GM12878 (cell line): ENCODE results near the gene ANP32E.

Experiments
- BACH1 ChIP-seq: fragments of 450-650 bp; IDR thresholded peaks from 2 replicates; pipeline ENCODE4 v1.6.1; 2017; ENCODE audit warnings: mild to moderate bottlenecking, borderline replicate concordance
- BRCA1 ChIP-seq: IDR thresholded peaks from 2 replicates; pipeline ENCODE4 v1.6.1; 2011; ENCODE audit warnings: low read depth, low read length, improper control_type of control experiment
- CREB1 ChIP-seq: IDR thresholded peaks from 2 replicates; pipeline ENCODE4 v1.6.1; 2012; ENCODE audit warnings: low read depth, mild to moderate bottlenecking, inconsistent platforms
- CTCF ChIP-seq, 3 experiments: IDR thresholded peaks in 2 of 3; conservative IDR thresholded peaks in 1 of 3; 2 replicates each; pipeline ENCODE4 v1.5.1; 2011; ENCODE audit warnings: low read depth in 3 of 3, low read length in 3 of 3, mild to moderate bottlenecking in 3 of 3, control low read depth in 2 of 3, moderate library complexity in 2 of 3, inconsistent platforms in 1 of 3, mixed read lengths in 1 of 3; ENCODE audit not compliant: control insufficient read depth in 2 of 3, insufficient read depth in 1 of 3; ENCODE audit errors: extremely low read depth in 1 of 3
- E2F4 ChIP-seq: IDR thresholded peaks from 2 replicates; pipeline ENCODE4 v1.6.1; 2012; ENCODE audit warnings: low read depth, low read length, improper control_type of control experiment
- EP300 ChIP-seq, 2 experiments: fragments of 150-350 bp in 1 of 2; IDR thresholded peaks; 2 replicates each; pipeline ENCODE4 v1.6.1; 2011 to 2012; ENCODE audit warnings: low read depth in 2 of 2, low read length in 2 of 2, borderline replicate concordance in 1 of 2, improper control_type of control experiment in 1 of 2, inconsistent platforms in 1 of 2; ENCODE audit not compliant: control insufficient read depth in 1 of 2
- POLR2A ChIP-seq: IDR thresholded peaks from 2 replicates; pipeline ENCODE4 v1.6.1; 2011; ENCODE audit warnings: low read depth, mild to moderate bottlenecking, low read length
- REST ChIP-seq: IDR thresholded peaks from 2 replicates; pipeline ENCODE4 v1.6.1; 2012; ENCODE audit warnings: mild to moderate bottlenecking, low read depth, low read length
- TAF1 ChIP-seq: IDR thresholded peaks from 2 replicates; pipeline ENCODE4 v1.6.1; 2011; ENCODE audit warnings: mild to moderate bottlenecking, low read depth, low read length, borderline replicate concordance

GRCh38 chr1:150233359-150234308 lies 2.3 kb downstream of the ANP32E start:
- TF ChIP-seq REST = no peak
- no peak for TF ChIP-seq CTCF (IDR thresholded peaks at IDR 0.05 in 2 of 3, conservative IDR thresholded peaks at IDR 0.05 in 1 of 3; ENCODE audit: control insufficient read depth in 2 of 3, extremely low read depth in 1 of 3, insufficient read depth in 1 of 3, low read depth in 3 of 3, low read length in 3 of 3)
- no peak for TF ChIP-seq CREB1
- no peak for TF ChIP-seq POLR2A
- TF ChIP-seq BACH1 = no peak
- TF ChIP-seq TAF1 = no peak
- no peak for TF ChIP-seq EP300 (IDR thresholded peaks at IDR 0.05; ENCODE audit: borderline replicate concordance in 1 of 2, control insufficient read depth in 1 of 2, low read depth in 2 of 2, low read length in 2 of 2)
- no peak for TF ChIP-seq E2F4
- TF ChIP-seq BRCA1 = no peak
